ENCODE measurements around the gene NPC1L1.

The NPC1L1 gene, protein sequence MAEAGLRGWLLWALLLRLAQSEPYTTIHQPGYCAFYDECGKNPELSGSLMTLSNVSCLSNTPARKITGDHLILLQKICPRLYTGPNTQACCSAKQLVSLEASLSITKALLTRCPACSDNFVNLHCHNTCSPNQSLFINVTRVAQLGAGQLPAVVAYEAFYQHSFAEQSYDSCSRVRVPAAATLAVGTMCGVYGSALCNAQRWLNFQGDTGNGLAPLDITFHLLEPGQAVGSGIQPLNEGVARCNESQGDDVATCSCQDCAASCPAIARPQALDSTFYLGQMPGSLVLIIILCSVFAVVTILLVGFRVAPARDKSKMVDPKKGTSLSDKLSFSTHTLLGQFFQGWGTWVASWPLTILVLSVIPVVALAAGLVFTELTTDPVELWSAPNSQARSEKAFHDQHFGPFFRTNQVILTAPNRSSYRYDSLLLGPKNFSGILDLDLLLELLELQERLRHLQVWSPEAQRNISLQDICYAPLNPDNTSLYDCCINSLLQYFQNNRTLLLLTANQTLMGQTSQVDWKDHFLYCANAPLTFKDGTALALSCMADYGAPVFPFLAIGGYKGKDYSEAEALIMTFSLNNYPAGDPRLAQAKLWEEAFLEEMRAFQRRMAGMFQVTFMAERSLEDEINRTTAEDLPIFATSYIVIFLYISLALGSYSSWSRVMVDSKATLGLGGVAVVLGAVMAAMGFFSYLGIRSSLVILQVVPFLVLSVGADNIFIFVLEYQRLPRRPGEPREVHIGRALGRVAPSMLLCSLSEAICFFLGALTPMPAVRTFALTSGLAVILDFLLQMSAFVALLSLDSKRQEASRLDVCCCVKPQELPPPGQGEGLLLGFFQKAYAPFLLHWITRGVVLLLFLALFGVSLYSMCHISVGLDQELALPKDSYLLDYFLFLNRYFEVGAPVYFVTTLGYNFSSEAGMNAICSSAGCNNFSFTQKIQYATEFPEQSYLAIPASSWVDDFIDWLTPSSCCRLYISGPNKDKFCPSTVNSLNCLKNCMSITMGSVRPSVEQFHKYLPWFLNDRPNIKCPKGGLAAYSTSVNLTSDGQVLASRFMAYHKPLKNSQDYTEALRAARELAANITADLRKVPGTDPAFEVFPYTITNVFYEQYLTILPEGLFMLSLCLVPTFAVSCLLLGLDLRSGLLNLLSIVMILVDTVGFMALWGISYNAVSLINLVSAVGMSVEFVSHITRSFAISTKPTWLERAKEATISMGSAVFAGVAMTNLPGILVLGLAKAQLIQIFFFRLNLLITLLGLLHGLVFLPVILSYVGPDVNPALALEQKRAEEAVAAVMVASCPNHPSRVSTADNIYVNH (N-terminal part only)

DNA sequence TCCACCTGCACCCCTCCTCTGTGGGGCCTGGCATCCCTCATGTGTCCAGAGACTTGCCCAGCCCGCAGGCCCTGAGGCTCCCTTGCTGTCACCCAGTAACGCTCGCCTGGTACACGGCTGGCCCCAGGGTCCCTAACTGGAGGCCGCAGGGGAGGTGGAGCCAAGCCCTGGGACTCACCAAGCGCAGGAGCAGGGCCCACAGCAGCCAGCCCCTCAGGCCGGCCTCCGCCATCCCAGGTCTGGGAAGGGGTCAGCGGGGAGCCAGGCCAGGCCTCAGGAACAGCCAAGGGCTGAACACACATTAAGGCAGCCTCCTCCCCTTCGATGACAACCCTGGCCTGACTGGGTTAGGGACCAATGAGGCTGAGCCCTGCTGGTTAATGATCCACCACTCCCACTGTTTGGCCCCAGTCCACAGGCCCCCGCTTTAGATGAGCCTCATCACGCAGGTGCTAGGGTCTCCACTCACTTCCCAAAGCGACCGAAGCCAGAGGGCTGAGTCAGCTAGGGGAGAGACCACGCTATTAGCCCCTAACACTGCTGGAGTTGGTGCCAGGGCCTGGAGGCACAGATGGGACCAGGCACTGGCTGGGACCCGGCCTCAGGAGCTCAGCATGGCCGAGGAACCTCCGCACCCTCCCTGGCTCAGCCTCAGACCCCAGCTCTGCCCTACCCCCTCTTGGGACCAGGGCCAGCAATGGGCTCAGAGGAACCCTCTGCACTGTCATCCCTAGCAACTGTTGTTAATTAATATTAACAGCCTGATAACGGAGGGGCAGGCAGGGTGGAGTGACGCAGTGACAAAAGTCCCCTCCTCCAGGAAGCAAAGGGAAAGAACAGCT, at the start of gene NPC1L1:
Gene NPC1L1 (minus strand): TSS at position 303 of the 842 bp plus-strand sequence. CDS start 71 bp downstream, at position 232.
- Histone ChIP-seq H3K4me2 (ENCODE audit: low read depth, low read length, poor library complexity, severe bottlenecking) (no peak within 1 kb of the TSS), H4K20me1 (ENCODE audit: low read depth, low read length) (no peaks in the 10 kb centered on the region), H3K9me3 (ENCODE audit: insufficient read depth, low read length) (no peaks in the 10 kb centered on the region), H2AFZ (ENCODE audit: low read depth, low read length, severe bottlenecking) (no peak within 1 kb of the TSS), H3K27ac (ENCODE audit: low read depth, low read length) (no peak within 1 kb of the TSS), H3K9ac (ENCODE audit: low read length) (no peak within 1 kb of the TSS), H3K79me2 (ENCODE audit: insufficient read depth, low read length) (no peaks in the 10 kb centered on the region), H3F3A (ENCODE audit: insufficient read depth) (no peaks in the 10 kb centered on the region), H3K4me3 (ENCODE audit: insufficient read depth, low read length, poor library complexity, severe bottlenecking) (no peak within 1 kb of the TSS), H3K36me3 (ENCODE audit: low read length) (no peaks in the 10 kb centered on the region), H3K9me2 (replicated peaks; ENCODE audit: insufficient read depth, low read length) (no peaks in the 10 kb centered on the region), H3K27me3 (ENCODE audit: low read length) (no peaks in the 10 kb centered on the region)
- no peak for TF ChIP-seq EZH2phosphoT487 (conservative IDR thresholded peaks at IDR 0.05; ENCODE audit: low read length)
- TF ChIP-seq, protein P1, sequence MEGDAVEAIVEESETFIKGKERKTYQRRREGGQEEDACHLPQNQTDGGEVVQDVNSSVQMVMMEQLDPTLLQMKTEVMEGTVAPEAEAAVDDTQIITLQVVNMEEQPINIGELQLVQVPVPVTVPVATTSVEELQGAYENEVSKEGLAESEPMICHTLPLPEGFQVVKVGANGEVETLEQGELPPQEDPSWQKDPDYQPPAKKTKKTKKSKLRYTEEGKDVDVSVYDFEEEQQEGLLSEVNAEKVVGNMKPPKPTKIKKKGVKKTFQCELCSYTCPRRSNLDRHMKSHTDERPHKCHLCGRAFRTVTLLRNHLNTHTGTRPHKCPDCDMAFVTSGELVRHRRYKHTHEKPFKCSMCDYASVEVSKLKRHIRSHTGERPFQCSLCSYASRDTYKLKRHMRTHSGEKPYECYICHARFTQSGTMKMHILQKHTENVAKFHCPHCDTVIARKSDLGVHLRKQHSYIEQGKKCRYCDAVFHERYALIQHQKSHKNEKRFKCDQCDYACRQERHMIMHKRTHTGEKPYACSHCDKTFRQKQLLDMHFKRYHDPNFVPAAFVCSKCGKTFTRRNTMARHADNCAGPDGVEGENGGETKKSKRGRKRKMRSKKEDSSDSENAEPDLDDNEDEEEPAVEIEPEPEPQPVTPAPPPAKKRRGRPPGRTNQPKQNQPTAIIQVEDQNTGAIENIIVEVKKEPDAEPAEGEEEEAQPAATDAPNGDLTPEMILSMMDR (IDR thresholded peaks at IDR 0.05; ENCODE audit: insufficient read depth, low read length, poor library complexity, severe bottlenecking) = no peak

DNA sequence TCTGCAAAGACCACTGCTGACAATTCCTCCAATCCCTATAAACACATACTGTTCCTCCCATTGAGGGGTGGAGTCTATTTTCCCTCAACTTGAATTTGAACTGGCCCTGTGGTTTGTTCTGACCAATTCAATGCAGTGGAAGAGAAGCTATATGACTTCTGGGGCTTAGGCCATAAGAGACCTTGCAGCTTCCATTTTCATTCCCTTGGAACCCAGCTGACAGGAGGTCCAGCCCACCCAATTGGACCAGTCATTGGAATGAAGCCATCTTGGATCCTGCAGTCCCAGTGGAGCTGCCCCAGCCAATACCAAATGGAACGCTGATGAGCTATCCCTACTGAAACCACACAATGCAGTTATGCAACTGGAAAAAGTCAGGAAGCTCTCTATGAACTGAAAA, 49.8 kb upstream of the NPC1L1 start:
- Histone ChIP-seq H3K9me3 (ENCODE audit: insufficient read depth, low read length) (no peaks in the 10 kb centered on the region), H3K9me2 (replicated peaks; ENCODE audit: insufficient read depth, low read length) (no peaks in the 10 kb centered on the region), H3K79me2 (ENCODE audit: insufficient read depth, low read length) (no peaks in the 10 kb centered on the region), H2AFZ (ENCODE audit: low read depth, low read length, severe bottlenecking) (no peak overlapping the region), H3K4me2 (ENCODE audit: low read depth, low read length, poor library complexity, severe bottlenecking) (no peak overlapping the region), H3K27ac (ENCODE audit: low read depth, low read length) (no peak overlapping the region), H3K9ac (ENCODE audit: low read length) (no peak overlapping the region), H3K36me3 (ENCODE audit: low read length) (no peaks in the 10 kb centered on the region), H3F3A (ENCODE audit: insufficient read depth) (no peaks in the 10 kb centered on the region), H3K27me3 (ENCODE audit: low read length) (no peaks in the 10 kb centered on the region), H4K20me1 (ENCODE audit: low read depth, low read length) (no peaks in the 10 kb centered on the region), H3K4me3 (ENCODE audit: insufficient read depth, low read length, poor library complexity, severe bottlenecking) (no peak overlapping the region)
- TF ChIP-seq, protein P1 (IDR thresholded peaks at IDR 0.05; ENCODE audit: insufficient read depth, low read length, poor library complexity, severe bottlenecking) = no peak
- no peak for TF ChIP-seq EZH2phosphoT487 (conservative IDR thresholded peaks at IDR 0.05; ENCODE audit: low read length)

All from SU-DHL-6 (cell line).